DND-41 (cell line): Measurements from ENCODE around the gene STK32C.

ENCODE experiments used
- CTCF ChIP-seq: IDR thresholded peaks from 2 replicates; pipeline ENCODE4 v1.5.1; 2012; ENCODE audit warnings: borderline replicate concordance, low read length, moderate library complexity, mild to moderate bottlenecking; ENCODE audit not compliant: poor library complexity, severe bottlenecking; ENCODE audit errors: extremely low read depth
- EZH2 ChIP-seq: IDR thresholded peaks from 3 replicates; pipeline ENCODE4 v1.6.1; 2012; ENCODE audit warnings: borderline replicate concordance, low read depth, mild to moderate bottlenecking, moderate library complexity, low read length, inconsistent platforms; ENCODE audit not compliant: severe bottlenecking

DNA sequence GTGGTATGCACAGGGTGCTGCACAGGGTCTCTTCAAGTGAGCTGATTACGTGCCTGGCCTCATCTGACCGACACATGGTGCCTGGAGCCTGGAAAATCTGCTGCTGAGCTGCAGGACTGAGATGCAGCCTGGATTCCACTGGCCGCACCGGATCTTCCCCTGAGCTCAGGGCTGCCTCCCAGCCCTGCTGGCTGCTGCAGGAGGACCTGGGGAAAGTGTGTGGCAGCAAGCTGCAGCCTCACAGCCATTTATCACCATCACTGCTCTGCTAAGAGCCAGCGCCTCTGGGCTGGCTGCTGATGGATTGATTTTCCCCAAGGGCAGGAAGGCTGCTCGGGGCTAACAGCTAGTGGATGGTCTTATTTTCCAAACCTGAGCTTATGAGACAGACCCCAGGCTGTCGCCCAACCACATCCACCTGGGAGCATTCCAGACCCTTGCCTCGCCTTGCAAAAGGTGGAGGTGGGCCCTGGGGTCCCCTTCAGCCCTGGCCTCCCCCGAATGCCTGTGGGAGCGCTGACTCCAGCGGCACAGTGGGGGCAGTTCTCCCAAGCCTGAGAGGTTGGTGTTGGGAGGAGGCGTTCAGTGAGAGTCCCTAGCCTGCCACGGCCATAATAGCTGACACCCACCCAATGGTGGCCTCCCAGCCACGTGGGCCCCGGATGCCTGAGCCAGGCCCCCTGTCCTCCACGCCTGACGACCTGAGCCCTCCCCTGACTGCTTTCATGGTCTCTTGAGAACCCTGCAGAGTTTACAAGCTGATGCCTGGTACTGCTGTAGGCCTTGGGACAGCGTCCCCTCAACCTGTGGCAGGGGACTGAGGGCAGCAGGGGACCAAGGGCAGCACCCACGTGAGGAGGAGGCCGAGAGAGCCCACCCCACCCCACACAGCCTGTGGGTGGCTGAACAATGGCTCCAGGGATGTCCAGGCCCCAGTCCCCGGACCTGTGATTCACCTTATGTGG, 38.2 kb downstream of the STK32C start:
- no peak for TF ChIP-seq CTCF
- no peak for TF ChIP-seq EZH2
